ENCODE results near the gene RAB7A.
"Not testable (repeated sequence)": the region's sequence is repeated elsewhere in the genome, so short reads cannot be mapped to it uniquely, and the experiment has no call there.

RAB7A gene

GRCh38 chr3:128829925-128830625 lies 104.1 kb downstream of the RAB7A start:
- DNase-seq; intact Hi-C loops (cut with DNase I): not testable (repeated sequence)

- intact Hi-C loops (cut with DNase I); DNase-seq: not testable (repeated sequence)
Measured at GRCh38 chr3:128830762-128831161, 104.8 kb downstream of the RAB7A start.

- intact Hi-C loops (cut with DNase I): not testable (repeated sequence)
Measured at GRCh38 chr3:128832979-128833378, 107.0 kb downstream of the RAB7A start.

DNA sequence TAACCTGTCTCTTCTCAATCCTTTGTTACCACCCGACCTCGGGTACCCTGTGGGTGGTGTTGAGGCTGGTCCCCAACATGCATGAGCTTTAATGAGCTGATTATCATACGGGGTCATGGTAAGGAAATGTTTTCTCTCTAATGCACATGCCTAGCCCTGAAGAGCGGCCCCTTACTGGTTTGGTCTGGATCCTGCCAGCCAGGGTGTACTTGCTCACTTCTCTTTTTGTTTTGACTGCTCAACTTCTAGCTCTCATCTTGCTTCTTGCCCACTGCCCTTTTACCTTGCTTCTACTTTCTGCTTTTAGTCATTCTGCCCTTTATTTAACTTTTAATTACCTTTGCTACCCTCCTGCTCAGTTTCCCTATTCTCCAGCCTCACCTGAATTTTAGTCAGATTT lies 109.1 kb downstream of the RAB7A start:
- intact Hi-C loops (cut with DNase I): no loop called here
- DNase-seq: no peak

More at GRCh38 chr3:128832979-128833378, 107.0 kb downstream of the RAB7A start:
- not testable (repeated sequence) for DNase-seq

DNA sequence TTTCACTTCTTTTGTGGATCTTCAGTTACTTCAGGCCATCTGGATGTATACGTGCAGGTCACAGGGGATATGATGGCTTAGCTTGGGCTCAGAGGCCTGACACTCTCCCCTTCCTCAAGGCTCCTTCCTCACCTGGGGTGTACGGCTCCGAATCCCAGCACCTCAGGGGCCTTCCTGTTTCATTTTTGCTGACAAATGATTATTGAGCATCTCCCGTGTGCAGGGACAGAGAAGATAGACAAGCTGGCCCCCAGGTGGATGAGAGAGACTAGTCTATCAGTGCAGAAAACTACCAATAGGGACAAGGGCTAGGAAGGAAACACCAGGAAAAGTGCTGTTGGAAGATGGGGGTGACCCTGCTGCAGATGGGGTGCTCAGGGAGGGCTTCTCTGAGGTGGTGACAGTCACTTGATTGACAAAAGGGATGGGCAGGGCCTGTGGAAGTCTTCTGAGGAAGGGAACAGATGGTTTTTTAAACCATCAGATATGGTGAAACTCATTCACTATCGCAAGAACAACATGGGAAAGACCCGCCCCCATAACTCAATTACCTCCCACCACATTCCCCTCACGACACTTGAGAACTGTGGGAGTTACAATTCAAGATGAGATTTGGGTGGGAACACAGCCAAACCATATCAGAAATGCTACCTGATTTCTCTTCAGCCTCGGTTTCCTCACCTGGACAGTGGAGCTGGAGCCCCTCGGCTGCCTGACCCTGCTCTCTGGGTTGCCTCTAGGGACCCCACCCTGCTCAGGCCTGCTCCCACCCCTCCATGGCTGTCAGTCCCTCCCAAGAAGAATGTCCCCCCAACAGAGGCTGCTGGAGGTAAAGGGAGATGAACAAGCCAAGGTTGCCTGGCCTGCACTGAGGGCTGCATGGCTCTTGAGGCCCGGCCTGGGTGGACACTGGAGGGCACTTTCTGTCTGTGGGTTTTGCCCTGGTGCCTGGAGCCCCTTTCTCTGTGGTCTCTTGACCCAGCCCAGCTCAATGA lies 116.2 kb downstream of the RAB7A start:
- DNase-seq: peak in 21 of 42 donors; percentile 20 to 79 (median 49)
- intact Hi-C loops (cut with DNase I): loop anchor here (10.0 kb wide), 1 partner anchor 157 kb away; no protein-coding TSS in a partner anchor

DNA sequence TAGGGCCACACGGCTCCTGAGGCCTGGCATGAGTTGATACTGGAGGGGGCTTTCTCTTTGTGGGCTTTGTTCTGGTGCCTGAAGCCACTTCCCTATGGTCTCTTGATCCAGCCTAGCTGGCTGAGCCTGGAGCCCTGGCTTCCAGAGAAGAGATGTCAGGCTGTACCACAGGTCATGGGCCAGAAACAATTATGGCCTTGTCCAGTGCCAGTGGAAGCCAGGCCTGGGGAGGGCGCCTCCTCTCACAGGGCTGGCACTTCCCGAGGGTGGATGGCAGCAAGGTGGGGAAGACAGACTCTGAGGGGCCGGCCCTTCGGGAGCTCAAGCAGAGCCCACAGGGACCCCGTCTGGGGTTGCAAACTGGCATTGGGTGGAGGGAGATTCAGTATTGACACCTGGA lies 118.5 kb downstream of the RAB7A start:
- peak in 13 of 42 donors; percentile 16 to 52 (median 37) for DNase-seq
- intact Hi-C loops (cut with DNase I): loop anchor here (10.0 kb wide), 1 partner anchor 160 kb away; no protein-coding TSS in a partner anchor

GRCh38 chr3:128845119-128845777 lies 119.3 kb downstream of the RAB7A start:
- intact Hi-C loops (cut with DNase I): loop anchor here (10.0 kb wide), 1 partner anchor 160 kb away; no protein-coding TSS in a partner anchor
- DNase-seq: peak in 4 of 42 donors; percentile 10 to 47 (median 28)

DNA sequence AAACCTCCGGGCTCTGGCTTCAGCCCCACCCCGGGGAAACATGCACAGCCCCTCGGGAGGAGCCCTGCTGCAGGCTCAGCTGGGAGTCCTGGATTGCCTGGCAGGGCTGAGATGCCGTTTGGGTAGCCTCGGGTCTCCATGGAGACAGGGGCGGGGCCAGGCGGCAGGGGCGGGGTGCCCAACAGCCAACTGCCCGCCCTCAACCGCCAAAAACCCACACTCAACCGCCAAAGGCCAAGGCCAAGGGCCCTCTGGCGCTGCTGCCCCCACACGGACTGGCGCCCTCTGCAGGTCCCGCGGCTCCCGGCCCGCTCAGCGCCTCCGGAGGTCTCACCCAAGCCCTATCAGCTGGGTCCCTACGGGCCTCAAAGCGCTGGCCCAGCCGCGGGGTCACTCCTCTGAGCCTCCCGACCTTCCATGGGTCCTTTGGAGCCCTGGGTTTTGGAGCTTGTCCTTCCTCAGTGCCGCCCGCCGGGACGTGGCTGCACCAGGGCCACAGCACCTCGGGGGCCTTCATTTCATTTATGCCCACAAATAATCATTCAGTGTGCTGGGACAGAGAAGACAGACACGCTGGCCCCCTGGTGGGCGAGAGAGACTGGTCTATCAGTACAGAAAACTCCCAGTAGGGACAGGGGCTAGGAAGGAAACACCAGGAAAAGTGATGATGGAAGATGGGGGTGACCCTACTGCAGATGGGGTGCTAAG lies 119.9 kb downstream of the RAB7A start:
- intact Hi-C loops (cut with DNase I): loop anchor here (10.0 kb wide), 1 partner anchor 161 kb away; no protein-coding TSS in a partner anchor
- peak; percentile 75 to 94 (median 86) for DNase-seq

GRCh38 chr3:128846486-128846891 lies 120.5 kb downstream of the RAB7A start:
- DNase-seq: peak in 4 of 42 donors; percentile 11 to 25 (median 18)
- intact Hi-C loops (cut with DNase I): loop anchor here (10.0 kb wide), 1 partner anchor 162 kb away; no protein-coding TSS in a partner anchor

GRCh38 chr3:128847666-128848370 lies 121.8 kb downstream of the RAB7A start:
- intact Hi-C loops (cut with DNase I): loop anchor here (10.0 kb wide), 1 partner anchor 163 kb away; no protein-coding TSS in a partner anchor
- no peak for DNase-seq

GRCh38 chr3:128848936-128849335 lies 123.0 kb downstream of the RAB7A start:
- intact Hi-C loops (cut with DNase I): loop anchor here (10.0 kb wide), 1 partner anchor 164 kb away; no protein-coding TSS in a partner anchor
- DNase-seq: no peak

DNA sequence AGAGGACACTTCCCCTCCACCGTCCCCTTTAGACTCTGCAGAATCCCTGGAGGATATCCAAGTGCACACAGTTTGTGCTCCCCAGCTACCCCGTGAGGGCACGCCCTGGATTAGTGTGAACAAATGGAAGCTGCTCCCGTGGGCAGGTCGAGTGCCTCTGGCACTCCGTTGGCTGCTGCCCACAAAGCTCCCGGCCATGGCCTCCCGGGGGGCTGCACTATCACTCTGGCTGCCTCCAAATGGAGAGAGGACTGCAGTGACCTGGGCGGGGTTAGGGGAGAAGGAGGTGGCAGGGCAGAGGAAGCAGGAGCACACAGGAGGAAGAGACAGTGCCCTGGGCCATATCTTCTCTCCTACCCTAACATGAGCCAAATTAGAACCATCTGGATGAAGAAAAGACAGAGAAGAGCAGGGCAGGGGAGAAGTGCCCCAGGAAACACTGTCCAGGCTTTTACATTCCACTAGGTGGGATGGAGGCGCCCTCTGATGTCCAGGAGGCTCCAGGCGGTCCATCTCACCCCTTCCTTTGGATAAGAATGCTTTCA lies 124.0 kb downstream of the RAB7A start:
- intact Hi-C loops (cut with DNase I): loop anchor here (10.0 kb wide), 1 partner anchor 165 kb away; no protein-coding TSS in a partner anchor
- no peak for DNase-seq

DNA sequence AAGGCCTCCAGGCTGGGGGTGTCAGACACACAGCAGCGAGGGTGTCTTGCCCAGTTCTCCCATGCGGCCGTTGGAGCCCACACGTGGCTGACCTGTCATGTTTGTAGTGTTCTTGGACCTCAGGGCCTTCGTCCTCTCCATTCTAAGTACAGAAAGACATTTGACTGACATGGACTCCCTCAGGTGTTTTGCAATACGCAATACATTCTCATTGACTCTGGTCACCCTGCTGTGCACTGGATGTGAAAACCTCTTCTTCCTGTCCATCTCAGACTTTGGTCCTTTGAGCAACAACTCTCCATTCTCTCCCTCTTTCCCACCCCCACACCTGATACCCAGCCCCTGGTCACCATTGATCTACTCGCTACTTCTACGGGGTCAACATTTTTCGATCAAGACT lies 124.6 kb downstream of the RAB7A start:
- intact Hi-C loops (cut with DNase I): no loop called here
- DNase-seq: no peak

DNA sequence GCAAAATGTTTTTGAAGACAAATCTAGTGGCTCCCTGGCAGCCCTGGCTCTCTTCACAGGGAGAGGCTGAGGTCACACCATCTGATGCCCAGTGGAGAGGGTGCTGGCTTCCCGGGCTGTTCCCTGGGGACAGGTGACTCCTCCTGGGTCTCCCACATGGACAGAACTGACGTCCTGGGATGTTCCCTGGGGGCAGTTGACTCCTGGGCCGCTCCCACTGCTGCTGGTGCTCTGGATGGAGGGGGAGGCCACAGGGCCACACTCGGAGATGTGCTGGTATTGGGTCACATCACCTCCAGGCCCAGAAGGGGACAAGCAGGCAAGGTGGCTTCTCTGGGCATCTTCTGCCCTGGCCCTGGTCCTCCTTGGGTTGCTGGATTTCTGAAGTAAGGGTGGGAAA lies 125.6 kb downstream of the RAB7A start:
- intact Hi-C loops (cut with DNase I): no loop called here
- no peak for DNase-seq

- intact Hi-C loops (cut with DNase I): no loop called here
- no peak for DNase-seq
Measured at GRCh38 chr3:128853826-128854225, 127.8 kb downstream of the RAB7A start.

DNA sequence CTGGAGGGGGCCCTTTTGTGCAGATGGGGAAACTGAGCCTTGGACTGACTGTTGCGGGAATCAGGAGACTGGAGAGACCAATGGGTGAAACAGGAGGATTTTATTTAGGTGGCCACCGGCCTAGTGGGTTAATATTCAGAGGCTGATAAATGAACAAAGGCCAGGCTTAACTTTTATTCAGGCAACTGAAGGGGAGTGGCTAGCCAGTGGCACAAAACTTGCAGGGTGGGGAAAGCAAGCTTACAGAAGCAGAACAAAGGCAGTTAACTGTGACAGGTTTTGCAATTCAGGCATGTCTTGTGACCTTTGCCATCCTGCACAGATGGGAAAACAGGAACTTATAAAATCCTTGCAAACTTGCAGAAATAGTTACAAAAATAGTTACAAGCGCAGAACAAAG lies 128.5 kb downstream of the RAB7A start:
- no peak for DNase-seq
- intact Hi-C loops (cut with DNase I): no loop called here

DNA sequence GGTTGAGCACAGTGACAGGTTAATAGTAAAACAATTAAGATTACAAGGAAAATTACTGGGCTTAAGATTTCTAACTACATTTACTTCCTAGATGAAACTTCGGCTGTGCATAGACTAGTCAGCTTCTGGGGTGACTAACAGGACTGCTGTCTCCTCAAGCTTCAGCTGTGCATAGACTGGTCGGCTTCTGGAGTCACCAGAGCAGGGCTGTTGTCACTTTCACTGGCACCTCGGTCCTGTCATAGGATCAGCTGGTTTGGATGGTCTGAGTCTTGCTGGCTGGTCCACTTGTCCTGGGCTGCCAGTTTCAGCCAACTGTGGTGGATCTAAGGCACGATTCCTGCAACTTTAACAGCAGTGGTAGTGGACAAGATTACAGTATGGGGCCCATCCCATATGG lies 129.6 kb downstream of the RAB7A start:
- intact Hi-C loops (cut with DNase I): no loop called here

More for the DNA sequence above, 129.6 kb downstream of the RAB7A start:
- DNase-seq: no peak

Measured in head of caudate nucleus (tissue), 42 donors.